ENCODE data around the gene CTNNA1.

DNA sequence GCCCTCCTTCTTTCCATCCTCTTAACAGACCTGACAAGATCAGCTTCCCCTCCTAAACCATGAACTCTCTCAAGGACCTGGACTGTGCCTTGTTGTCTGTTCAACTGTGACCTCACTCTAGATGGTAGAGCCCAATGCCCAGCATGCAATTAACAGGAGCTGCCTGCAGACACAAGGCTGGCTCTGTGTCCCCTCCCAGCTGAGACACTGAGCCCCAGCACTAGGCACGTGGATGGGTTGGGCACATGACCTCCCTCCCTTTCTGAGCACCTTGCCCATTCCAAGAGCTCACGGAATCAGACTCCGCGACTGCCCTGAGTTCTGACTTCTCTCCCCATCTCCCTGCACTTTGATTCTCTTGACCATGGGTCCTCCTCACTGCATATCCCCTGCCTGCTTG lies 215.4 kb downstream of the CTNNA1 start:
- no peak for TF ChIP-seq USF2 (IDR thresholded peaks at IDR 0.05; ENCODE audit: borderline replicate concordance, low read depth, low read length)
- no peak for TF ChIP-seq NFIC (IDR thresholded peaks at IDR 0.05; ENCODE audit: borderline replicate concordance)
- no peak for TF ChIP-seq ELF1 (IDR thresholded peaks at IDR 0.05)
- TF ChIP-seq, protein P1, sequence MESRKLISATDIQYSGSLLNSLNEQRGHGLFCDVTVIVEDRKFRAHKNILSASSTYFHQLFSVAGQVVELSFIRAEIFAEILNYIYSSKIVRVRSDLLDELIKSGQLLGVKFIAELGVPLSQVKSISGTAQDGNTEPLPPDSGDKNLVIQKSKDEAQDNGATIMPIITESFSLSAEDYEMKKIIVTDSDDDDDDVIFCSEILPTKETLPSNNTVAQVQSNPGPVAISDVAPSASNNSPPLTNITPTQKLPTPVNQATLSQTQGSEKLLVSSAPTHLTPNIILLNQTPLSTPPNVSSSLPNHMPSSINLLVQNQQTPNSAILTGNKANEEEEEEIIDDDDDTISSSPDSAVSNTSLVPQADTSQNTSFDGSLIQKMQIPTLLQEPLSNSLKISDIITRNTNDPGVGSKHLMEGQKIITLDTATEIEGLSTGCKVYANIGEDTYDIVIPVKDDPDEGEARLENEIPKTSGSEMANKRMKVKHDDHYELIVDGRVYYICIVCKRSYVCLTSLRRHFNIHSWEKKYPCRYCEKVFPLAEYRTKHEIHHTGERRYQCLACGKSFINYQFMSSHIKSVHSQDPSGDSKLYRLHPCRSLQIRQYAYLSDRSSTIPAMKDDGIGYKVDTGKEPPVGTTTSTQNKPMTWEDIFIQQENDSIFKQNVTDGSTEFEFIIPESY (IDR thresholded peaks at IDR 0.05; ENCODE audit: borderline replicate concordance, low read depth), result no peak

Data from SK-N-SH (cell line).